H54 (cell line): ENCODE results near the gene NSD1.

Source experiments
- DNase-seq: peaks from one replicate; pipeline ENCODE4 v3.0.0; 2011; ENCODE audit warnings: low spot score, mixed read lengths; ENCODE audit not compliant: insufficient read length
- FAIRE-seq: peaks from 3 replicates; lab custom pipeline; 2011; peaks lifted over from hg19 to GRCh38; lab: Jason Lieb, UNC
- POLR2A ChIP-seq: IDR thresholded peaks from 2 replicates; pipeline ENCODE4 v1.6.1; 2011; ENCODE audit warnings: low read depth, mild to moderate bottlenecking, low read length

The NSD1 gene

DNA sequence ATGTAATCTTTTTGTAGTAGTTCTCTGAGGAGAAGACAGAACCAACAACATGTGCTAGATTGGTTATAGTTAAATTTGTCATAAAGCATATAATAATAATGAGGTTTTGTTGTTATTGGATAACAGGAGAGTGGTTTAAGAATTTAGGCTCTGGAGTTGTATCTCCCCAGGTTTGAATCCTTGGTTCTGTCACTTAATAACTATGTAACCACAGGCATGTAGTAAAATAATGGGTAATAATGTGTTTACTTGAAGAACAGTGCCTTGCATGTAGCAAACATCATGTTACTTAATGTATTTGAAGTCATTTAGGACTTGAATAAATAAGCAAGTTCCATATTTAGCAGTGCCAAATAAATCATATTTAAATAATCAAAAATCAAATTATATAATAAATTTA, 55.8 kb downstream of the NSD1 start:
- FAIRE-seq (no peak), DNase-seq (no peak)
- no peak for TF ChIP-seq POLR2A

DNA sequence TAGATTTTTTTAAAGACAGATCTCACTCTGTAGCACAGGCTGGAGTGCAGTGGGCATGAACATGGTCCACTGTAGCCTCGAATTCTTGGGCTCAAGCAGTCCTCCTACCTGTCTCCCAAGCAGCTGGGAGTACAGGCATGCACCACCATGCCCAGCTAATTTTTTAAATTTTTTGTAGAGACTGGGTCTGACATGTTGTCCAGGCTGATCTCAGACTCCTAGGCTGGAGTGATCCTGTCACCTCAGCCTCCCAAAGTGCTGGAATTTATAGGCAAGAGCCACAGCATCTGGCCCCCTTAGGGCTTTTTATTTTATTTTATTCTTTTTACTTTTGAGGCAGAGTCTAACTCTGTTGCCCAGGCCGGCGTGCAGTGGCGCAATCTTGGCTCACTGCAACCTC, 56.4 kb downstream of the NSD1 start:
- no peak for TF ChIP-seq POLR2A
- no peak for FAIRE-seq
- DNase-seq = no peak

DNA sequence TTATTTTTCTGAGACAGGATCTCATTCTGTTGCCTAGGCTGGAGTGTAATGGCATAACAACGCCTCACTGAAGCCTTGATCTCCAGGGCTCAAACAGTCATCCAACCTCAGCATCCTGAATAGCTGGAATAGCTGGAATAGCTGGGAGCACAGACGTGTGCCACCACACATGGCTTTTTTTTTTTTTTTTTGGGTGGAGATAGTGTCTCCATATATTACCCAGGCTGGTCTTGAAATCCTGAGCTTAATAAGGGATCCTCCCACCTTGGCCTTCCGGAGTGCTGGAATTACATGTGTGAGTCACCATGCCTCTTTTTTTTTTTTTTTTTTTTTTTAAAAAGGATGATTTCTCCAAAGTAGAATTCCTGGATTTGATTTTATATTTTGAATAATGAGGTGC, 60.7 kb downstream of the NSD1 start:
- DNase-seq (peak; percentile 26), FAIRE-seq (peak; percentile 81)
- no peak for TF ChIP-seq POLR2A

DNA sequence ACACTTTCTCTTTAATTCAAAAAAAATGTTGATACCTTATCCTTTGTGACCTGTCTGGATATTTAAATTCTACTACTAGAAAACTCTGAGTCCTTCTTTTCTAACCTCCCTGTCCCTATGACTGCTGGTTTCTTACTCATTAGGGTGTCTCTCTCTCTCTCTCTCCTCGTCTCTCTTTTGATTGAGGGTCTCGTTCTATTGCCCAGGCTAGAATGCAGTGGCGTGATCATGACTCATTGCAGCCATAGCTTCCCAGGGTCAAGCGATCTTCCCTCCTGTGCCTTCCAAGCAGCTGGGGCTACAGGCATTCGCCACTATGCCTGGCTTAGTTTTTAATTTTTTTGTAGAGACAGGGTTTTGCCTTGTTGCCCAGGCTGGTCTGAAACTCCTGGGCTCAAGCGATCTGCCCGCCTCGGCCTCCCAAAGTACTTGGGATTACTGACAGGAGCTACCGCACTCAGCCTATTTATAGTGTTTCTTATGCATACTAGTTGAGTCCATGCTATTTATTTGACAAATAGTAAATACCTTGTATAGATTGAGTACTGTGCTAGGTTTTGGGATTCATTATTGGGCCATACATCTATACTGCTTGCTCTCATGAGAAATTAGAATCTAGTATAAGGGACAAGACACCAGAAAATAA, 61.9 kb downstream of the NSD1 start:
- TF ChIP-seq POLR2A = no peak
- DNase-seq = no peak
- no peak for FAIRE-seq

DNA sequence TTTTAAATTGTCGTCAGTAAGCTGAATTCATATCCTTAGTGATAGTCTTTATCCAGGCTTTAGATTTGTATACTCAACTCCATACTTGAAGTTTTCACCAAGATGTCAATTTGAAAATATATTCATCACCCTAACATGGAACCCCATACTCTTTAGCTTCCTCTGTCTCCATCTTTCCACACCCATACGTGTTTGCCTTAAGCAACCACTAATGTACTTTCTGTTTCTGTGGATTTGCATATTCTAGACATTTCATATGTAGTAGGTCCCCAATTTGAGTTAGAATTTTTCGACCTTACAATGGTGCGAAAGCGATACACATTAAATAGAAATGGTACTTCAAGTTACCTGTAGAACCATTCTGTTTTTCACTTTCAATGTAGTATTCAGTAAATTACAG, 65.2 kb downstream of the NSD1 start:
- no peak for TF ChIP-seq POLR2A
- no peak for FAIRE-seq
- no peak for DNase-seq

DNA sequence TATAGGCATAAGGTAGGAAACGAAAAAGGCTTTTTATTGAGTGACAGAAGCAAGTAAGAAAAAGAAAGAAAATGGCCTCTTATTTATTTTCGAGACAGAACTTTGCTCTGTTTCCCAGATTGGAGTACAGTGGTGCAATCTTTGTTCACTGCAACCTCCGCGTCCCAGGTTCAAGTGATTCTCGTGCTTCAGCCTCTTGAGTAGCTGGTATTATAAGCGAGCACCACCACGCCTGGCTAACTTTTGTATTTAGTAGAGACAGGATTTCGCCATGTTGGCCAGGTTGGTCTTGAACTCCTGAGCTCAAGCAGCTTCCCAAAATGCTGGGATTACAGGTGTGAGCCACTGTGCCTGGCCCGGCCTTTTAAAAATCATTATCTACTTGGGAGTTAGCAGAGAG, 70.7 kb downstream of the NSD1 start:
- no peak for DNase-seq
- no peak for TF ChIP-seq POLR2A
- FAIRE-seq = no peak

DNA sequence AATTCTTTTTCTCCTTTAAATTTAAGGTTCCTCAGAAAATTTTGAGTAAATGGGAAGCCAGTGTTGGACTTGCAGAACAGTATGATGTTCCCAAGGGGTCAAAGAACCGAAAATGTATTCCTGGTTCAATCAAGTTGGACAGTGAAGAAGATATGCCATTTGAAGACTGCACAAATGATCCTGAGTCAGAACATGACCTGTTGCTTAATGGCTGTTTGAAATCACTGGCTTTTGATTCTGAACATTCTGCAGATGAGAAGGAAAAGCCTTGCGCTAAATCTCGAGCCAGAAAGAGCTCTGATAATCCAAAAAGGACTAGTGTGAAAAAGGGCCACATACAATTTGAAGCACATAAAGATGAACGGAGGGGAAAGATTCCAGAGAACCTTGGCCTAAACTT, 76.0 kb downstream of the NSD1 start:
- DNase-seq (no peak), FAIRE-seq (no peak)
- TF ChIP-seq POLR2A = no peak

DNA sequence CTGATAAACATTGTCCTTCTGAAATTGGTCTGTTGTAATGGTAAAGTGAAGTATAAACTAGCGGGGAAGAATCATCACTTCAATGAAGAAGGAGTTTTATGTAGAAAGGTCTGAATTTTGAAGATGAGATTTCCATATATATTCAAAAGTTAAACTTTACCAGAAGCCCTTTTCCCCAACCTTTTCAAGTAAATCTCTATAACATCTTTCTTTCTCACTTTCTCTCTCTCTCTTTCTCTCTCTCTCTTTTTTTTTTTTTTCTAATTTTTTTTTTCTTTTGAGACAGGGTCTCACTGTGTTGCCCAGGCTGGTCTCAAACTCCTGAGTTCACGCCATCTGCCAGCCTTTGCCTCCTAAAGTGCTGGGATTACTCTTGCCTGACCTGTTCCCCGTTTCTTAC, 78.7 kb downstream of the NSD1 start:
- DNase-seq = no peak
- FAIRE-seq = no peak
- TF ChIP-seq POLR2A = no peak

DNA sequence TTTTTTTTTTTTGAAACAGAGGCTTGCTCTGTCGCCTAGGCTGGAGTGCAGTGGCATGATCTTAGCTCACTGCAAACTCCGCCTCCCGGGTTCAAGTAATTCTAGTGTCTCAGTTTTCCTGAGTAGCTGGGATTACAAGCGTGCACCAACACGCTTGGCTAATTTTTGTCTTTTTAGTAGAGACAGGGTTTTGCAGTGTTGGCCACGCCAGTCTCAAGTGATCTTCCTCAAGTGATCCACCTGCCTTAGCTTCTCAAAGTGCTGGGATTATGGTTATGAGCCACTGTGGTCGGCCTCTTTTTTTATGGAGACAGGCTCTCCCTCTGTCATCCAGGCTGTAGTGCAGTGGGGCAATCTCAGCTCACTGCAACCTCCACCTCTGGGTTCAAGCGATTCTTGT, 87.0 kb downstream of the NSD1 start:
- FAIRE-seq (no peak), DNase-seq (no peak)
- TF ChIP-seq POLR2A = no peak

DNA sequence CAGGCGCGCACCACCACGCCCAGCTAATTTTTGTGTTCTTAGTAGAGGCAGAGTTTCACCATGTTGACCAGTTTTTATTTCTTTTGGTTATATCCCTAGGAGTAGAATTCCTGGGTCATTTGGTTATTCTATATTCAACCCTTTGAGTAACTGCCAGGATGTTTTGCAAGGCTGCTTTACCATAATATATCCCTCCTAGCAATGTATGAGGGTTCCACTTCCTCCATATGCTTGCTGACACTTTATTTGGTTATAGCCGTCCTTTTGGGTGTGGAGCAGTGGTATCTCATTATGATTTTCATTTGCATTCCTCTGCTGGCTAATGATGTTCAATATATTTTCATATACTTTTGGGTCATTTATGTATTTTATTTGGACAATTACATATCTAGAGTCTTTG, 88.7 kb downstream of the NSD1 start:
- DNase-seq = no peak
- TF ChIP-seq POLR2A = no peak

DNA sequence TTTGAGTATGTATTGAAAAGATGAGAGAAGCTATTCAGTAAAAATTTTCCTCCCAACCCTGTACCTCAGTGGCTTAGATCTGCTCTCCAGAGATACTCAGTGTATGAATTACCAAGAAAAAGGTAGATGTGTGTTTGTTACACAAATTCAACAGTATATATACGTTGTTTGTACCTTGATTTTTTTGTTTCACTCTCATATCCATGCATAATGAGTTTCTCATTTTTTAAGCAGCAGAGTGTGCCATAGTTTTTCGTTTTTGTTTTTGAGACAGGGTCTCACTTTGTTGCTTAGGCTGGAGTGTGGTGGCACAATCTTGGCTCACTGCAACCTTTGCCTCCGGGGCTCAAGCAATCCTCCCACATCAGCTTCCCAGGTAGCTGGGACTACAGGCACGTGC, 92.2 kb downstream of the NSD1 start:
- FAIRE-seq = no peak
- no peak for DNase-seq
- no peak for TF ChIP-seq POLR2A

More for the DNA sequence above, 88.7 kb downstream of the NSD1 start:
- FAIRE-seq = no peak

DNA sequence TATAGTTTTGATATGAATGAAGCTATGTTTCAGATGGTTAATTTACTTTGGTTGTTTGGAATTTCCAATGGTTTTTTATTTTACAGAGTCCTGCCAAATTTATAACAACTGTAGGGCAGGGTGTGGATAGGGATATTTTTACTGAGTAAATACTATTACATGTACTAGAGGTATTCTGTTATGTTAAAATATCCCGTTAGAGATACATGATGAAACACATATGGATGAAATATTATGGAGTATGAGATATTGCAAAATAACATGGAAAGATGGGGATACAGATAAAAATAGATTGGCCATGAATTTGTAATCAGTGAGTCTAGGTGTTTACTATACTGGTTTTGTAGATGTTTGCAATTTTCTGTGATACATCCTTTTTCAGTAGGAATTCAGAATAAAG, 93.3 kb downstream of the NSD1 start:
- no peak for FAIRE-seq
- DNase-seq = no peak
- TF ChIP-seq POLR2A = no peak

DNA sequence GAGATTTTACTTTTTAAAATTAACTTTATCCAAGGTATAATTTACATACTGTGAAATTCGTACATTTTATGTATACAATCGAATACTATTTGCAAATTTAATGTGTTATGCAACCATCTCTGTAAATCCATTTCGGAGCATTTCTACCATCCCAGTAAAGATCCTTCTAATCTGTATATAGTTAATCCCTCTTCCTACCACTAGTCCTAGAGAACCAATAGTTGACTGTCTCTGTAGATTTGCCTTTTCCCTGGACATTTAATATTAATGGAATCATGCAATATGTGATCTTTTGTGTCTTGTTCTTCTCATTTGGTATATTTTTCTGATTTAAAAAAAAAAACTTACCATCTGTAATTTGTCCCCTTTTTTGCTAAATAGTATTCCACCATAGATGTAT, 95.2 kb downstream of the NSD1 start:
- no peak for FAIRE-seq
- DNase-seq = no peak
- no peak for TF ChIP-seq POLR2A

DNA sequence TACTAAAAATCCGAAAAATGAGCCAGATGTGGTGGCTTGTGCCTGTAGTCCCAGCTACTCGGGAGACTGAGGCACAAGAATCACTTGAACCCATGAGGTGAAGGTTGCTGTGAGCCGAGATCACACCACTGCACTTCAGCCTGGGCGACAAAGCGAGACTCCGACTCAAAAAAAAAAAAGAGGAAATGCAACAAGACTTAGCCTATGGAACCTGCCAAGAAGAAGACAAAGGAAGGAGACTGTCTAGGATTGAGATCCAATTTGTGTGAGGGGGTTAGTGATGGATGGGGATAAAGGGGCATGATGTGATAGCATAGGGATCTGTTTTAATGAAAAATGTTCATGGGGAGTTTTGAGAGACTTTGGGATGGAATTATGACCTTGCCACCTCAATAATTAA, 97.1 kb downstream of the NSD1 start:
- TF ChIP-seq POLR2A = no peak
- FAIRE-seq (no peak), DNase-seq (no peak)

DNA sequence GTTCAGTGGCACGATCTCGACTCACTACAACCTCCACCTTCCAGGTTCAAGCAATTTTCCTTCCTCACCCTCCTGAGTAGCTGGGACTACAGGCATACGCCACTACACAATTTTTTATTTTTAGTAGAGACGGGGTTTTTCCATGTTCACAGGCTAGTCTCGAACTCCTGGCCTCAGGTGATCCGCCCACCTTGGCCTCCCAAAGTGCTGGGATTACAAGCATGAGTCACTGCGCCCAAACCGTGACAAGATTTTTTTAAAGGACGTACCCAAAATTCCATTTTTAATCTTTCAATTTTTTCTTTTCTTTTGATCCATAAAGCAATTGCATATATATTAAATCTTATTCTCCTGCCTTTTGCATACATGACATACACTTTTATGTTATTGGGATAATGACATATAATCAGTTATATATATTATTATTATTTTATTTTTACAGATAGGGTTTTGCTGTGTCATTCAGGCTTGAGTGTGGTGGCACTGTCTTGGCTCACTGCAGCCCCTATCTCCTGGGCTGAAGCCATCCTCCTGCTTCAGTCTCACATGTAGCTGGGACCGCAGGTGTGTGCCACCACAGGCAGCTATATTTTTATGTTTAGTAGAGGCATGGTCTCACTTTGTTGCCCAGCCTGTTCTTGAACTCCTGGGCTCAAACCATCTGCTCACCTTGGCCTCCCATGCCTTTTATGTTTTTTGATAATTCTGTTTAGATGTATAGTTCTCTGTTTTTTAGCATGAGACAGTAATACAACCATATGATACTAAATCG, 98.1 kb downstream of the NSD1 start:
- DNase-seq (no peak), FAIRE-seq (no peak)
- TF ChIP-seq POLR2A = no peak

DNA sequence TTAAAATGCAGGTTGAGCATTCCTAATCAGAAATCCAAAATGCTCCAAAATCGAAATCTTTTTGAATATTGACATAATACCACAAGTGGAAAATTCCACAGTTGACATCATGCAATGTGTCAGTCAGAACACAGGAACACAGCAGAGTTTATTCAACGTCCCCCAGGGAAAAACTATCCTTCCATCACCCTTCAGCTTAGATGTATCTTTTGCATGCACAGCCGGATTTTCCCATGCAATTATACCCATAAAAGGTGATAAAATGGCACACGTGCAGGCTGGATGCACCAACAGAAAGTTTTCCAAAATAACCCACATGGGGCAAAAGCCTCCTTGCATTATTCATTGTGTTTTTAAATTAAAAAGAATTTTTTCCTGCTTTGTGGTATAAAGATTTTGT, 98.8 kb downstream of the NSD1 start:
- no peak for DNase-seq
- no peak for TF ChIP-seq POLR2A
- FAIRE-seq = no peak
